Large intestine (tissue), 3 donors: Measurements from ENCODE around the gene MYO7B. TPM values are rescaled to one million over a fixed set of nuclear protein-coding genes. Genes with fewer than 3 reads are reported as not detected.

Experiments
- DNase-seq, 2 donors: peaks; one replicate each; pipeline versions ENCODE4 v3.0.0 to v3.0.0-alpha.2; 2013
- H3K27ac ChIP-seq: one replicate; pipeline ENCODE4 v1.5.1; 2013; ENCODE audit warnings: low read length
- H3K27me3 ChIP-seq: 2 replicates; pipeline ENCODE4 v1.6.1; 2013; ENCODE audit warnings: low read length; ENCODE audit not compliant: control insufficient read depth, insufficient read depth
- H3K36me3 ChIP-seq: 2 replicates; pipeline ENCODE4 v1.6.1; 2013; ENCODE audit warnings: low read length; ENCODE audit not compliant: control insufficient read depth, insufficient read depth
- H3K4me1 ChIP-seq: one replicate; pipeline ENCODE4 v1.6.1; 2013; ENCODE audit warnings: low read length; ENCODE audit not compliant: control insufficient read depth, insufficient read depth
- H3K4me3 ChIP-seq: one replicate; pipeline ENCODE4 v1.5.1; 2013; ENCODE audit warnings: low read length
- H3K9me3 ChIP-seq: one replicate; pipeline ENCODE4 v1.6.1; 2013; ENCODE audit warnings: mild to moderate bottlenecking, low read depth, low read length, moderate library complexity; ENCODE audit not compliant: control insufficient read depth
- WGBS: methylation state at CpG from one replicate; pipeline ENCODE4 v1.1.5; 2013; ENCODE audit warnings: low lambda C conversion rate; ENCODE audit not compliant: insufficient coverage; 5-methylcytosine and 5-hydroxymethylcytosine counted together
- polyA plus RNA-seq: library from polyadenylated mRNA; unstranded; fragments of 120-200 nt; gene quantifications from one replicate; pipeline ENCODE4 v1.2.1, GENCODE V29; 2013

The MYO7B gene
- polyA plus RNA-seq, 1 donor = 254 TPM

DNA sequence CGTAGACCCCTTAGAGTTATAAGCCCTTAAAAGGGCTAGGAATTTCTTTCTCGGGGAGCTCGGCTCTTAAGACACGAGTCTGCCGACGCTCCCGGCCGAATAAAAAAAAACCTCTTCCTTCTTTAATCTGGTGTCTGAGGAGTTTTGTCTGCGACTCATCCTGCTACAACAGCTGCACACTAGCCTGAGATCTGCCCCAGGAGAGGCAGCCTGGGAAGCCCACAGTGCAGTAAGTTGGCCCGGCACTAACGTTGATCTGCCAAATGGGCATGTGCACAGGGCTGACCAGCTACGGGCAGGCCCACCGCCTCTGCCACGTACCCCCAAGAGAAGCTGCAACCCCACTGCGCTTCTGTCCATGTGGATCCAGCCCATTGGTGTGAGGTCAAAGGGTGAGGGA is 148.3 kb downstream of the MYO7B start:
- peaks cover 15% of the 10 kb centered on the region for H3K27me3 ChIP-seq
- WGBS = no CpG with 5 or more reads among the region's 15 CpGs
- no peak overlapping the region for H3K4me3 ChIP-seq
- no peaks in the 10 kb centered on the region for H3K36me3 ChIP-seq
- H3K4me1 ChIP-seq = no peaks in the 10 kb centered on the region
- H3K27ac ChIP-seq = peak overlapping the region; percentile 10
- DNase-seq = no peak
- H3K9me3 ChIP-seq = no peaks in the 10 kb centered on the region

DNA sequence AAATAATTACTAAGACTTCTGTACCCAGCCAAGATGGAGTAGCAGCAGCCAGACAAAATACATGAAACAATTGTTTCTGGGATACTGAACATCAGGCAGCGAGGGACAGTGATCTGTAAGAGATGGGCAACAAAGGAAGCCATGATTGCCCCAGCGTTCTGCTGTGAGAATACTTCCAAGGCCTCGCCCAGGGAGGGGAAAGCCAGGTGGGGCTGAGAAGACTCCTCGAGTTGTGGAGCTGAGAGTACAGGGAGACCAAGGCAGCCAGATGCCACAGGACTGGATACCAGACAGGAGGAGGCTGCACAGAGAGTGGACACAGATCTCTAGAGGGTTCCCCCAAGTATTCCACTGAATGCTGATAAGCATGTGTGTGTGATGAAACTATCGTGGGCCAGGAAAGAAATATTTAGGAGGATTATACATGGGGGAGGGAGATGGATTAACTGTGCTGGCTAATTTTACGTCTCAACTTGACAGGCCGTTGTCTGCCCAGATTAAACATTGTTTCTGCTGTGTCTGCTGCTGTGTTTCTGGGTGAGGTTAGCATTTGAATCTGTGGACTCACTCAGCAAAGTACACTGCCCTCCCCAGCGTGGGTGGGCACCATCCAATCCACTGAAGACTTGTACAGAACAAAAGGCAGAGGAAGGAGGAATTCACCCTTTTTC is 150.1 kb downstream of the MYO7B start:
- peaks cover 10% of the 10 kb centered on the region for H3K27me3 ChIP-seq
- H3K4me1 ChIP-seq = no peaks in the 10 kb centered on the region
- H3K36me3 ChIP-seq = no peaks in the 10 kb centered on the region
- no peak overlapping the region for H3K4me3 ChIP-seq
- peak overlapping the region; percentile 10 for H3K27ac ChIP-seq
- no peak for DNase-seq
- H3K9me3 ChIP-seq = peaks cover 4% of the 10 kb centered on the region
- no CpG with 5 or more reads among the region's 8 CpGs for WGBS

Other genes with a start within 250 kb of the MYO7B start
- gene ERCC3, start 241.5 kb upstream of the MYO7B start, polyA plus RNA-seq = 40.5 TPM
- 27.5 TPM for gene MAP3K2, start 147.7 kb upstream of the MYO7B start, polyA plus RNA-seq
- 7.8 TPM for gene PROC, start 117.3 kb upstream of the MYO7B start, polyA plus RNA-seq
- 53.1 TPM for gene IWS1, start 9.2 kb upstream of the MYO7B start, polyA plus RNA-seq
- gene GPR17, start 110.5 kb downstream of the MYO7B start, polyA plus RNA-seq = 1.5 TPM
- 25.0 TPM for gene LIMS2, start 139.8 kb downstream of the MYO7B start, polyA plus RNA-seq
- gene SFT2D3, start 165.8 kb downstream of the MYO7B start, polyA plus RNA-seq = not detected